ENCODE results near the gene TFF2.
A peak's percentile ranks its signal among the peaks of the same experiment; 100 is the strongest.

Gene TFF2

DNA sequence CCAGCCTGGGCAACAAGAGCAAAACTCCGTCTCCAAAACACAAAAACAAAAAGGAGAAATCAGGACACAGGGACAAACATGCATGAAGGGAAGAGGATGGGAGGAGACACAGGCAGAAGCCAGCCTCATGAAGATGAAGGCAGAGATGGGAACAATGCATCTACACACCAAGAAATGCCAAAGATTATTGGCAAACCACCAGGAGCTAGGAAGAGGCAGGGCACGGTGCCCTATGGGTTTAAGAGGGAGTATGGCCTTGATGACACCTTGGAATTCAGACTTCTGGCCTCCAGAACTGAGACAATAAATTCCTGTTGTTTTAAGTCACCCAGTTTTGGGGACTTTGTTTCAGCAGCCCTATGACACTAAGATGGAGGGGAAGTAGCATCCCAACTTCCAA lies 39.9 kb upstream of the TFF2 start:
- Histone ChIP-seq H3K4me1 (ENCODE audit: control insufficient read depth, insufficient read depth, low read length) (peaks cover 16% of the 10 kb centered on the region), H3K9me3 (ENCODE audit: control insufficient read depth, insufficient read depth, low read length) (no peaks in the 10 kb centered on the region), H3K36me3 (ENCODE audit: control insufficient read depth, insufficient read depth, low read length) (no peaks in the 10 kb centered on the region), H3K27ac (ENCODE audit: low read depth, low read length) (no peak overlapping the region), H3K9ac (ENCODE audit: low read depth, low read length) (no peak overlapping the region), H3K27me3 (ENCODE audit: control insufficient read depth, insufficient read depth, low read length) (no peaks in the 10 kb centered on the region), H3K4me3 (ENCODE audit: low read depth, low read length) (no peak overlapping the region)

- Histone ChIP-seq H3K27me3 (ENCODE audit: control insufficient read depth, insufficient read depth, low read length) (no peaks in the 10 kb centered on the region), H3K9ac (ENCODE audit: low read depth, low read length) (no peak overlapping the region), H3K4me1 (ENCODE audit: control insufficient read depth, insufficient read depth, low read length) (peaks cover 16% of the 10 kb centered on the region), H3K4me3 (ENCODE audit: low read depth, low read length) (no peak overlapping the region), H3K27ac (ENCODE audit: low read depth, low read length) (no peak overlapping the region), H3K9me3 (ENCODE audit: control insufficient read depth, insufficient read depth, low read length) (no peaks in the 10 kb centered on the region), H3K36me3 (ENCODE audit: control insufficient read depth, insufficient read depth, low read length) (no peaks in the 10 kb centered on the region)
These were observed 39.4 kb upstream of the TFF2 start for GRCh38 chr21:42390193-42390592.

GRCh38 chr21:42389449-42389835 lies 38.6 kb upstream of the TFF2 start:
- Histone ChIP-seq H3K4me3 (ENCODE audit: low read depth, low read length) (no peak overlapping the region), H3K36me3 (ENCODE audit: control insufficient read depth, insufficient read depth, low read length) (no peaks in the 10 kb centered on the region), H3K27me3 (ENCODE audit: control insufficient read depth, insufficient read depth, low read length) (no peaks in the 10 kb centered on the region), H3K9me3 (ENCODE audit: control insufficient read depth, insufficient read depth, low read length) (no peaks in the 10 kb centered on the region), H3K4me1 (ENCODE audit: control insufficient read depth, insufficient read depth, low read length) (peaks cover 16% of the 10 kb centered on the region), H3K27ac (ENCODE audit: low read depth, low read length) (peak overlapping the region; percentile 21), H3K9ac (ENCODE audit: low read depth, low read length) (peak overlapping the region; percentile 37)

DNA sequence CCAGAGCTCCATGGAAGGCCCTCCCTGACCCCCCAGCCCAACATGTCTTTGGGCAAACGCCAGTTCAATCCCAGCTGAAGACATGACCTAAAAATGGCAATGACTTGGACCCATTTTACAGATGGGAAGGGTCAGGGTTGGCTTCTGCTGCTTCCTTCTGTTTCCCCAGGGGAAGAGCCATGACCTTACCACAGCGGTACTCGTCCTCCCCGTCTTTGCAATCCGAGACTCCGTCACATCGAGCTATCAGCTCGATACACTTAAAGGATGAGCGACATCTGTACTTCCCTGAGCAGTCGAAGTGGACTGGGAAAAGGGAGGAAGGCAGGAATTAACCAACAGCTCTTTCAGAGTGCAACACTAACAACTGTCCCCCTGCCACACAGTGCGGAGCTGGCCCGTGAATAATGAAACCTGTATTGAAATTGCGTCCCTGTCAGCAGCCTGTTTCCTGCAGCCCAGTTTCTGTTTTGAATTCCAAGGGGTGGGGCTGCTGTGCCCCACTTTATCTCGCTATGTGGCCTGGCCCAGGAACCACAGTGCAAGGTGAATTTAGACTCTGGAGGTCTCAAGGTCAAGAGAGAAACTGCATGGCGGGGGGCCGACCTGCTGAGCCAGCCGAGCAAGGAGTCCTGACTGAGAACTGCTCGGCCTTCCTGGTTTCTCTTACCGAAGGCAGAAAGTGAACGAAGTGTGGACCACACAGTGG lies 38.1 kb upstream of the TFF2 start:
- Histone ChIP-seq H3K27me3 (ENCODE audit: control insufficient read depth, insufficient read depth, low read length) (no peaks in the 10 kb centered on the region), H3K9me3 (ENCODE audit: control insufficient read depth, insufficient read depth, low read length) (no peaks in the 10 kb centered on the region), H3K27ac (ENCODE audit: low read depth, low read length) (peak overlapping the region; percentile 21), H3K4me3 (ENCODE audit: low read depth, low read length) (no peak overlapping the region), H3K4me1 (ENCODE audit: control insufficient read depth, insufficient read depth, low read length) (peaks cover 16% of the 10 kb centered on the region), H3K9ac (ENCODE audit: low read depth, low read length) (peak overlapping the region; percentile 37), H3K36me3 (ENCODE audit: control insufficient read depth, insufficient read depth, low read length) (no peaks in the 10 kb centered on the region)

- no peaks in the 10 kb centered on the region for H3K36me3 ChIP-seq (ENCODE audit: control insufficient read depth, insufficient read depth, low read length)
- H3K9ac ChIP-seq (ENCODE audit: low read depth, low read length), result no peak overlapping the region
- no peak overlapping the region for H3K4me3 ChIP-seq (ENCODE audit: low read depth, low read length)
- no peak overlapping the region for H3K27ac ChIP-seq (ENCODE audit: low read depth, low read length)
- H3K4me1 ChIP-seq (ENCODE audit: control insufficient read depth, insufficient read depth, low read length), result peaks cover 16% of the 10 kb centered on the region
- no peaks in the 10 kb centered on the region for H3K9me3 ChIP-seq (ENCODE audit: control insufficient read depth, insufficient read depth, low read length)
- no peaks in the 10 kb centered on the region for H3K27me3 ChIP-seq (ENCODE audit: control insufficient read depth, insufficient read depth, low read length)
These were observed 37.1 kb upstream of the TFF2 start for GRCh38 chr21:42387843-42388340.

DNA sequence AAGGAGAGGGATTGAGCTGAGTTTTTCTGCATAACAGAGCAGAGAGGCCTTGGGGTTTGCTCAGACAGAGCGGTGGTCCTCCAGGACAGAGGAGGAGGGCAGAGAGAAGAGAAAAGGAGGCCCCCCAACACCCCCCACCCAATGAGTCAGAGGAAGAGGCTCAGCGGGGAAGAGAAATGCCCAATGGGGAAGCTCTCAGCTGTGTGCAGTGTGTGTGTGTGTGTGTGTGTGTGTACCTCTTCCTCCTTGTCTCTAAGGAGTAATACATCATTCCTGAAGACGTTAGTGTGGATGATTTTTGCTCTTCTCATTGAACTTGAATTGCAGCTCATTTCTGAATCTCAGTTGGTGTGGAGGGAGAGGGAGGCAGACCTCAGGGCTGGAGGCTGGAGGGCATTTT lies 36.4 kb upstream of the TFF2 start:
- Histone ChIP-seq H3K27me3 (ENCODE audit: control insufficient read depth, insufficient read depth, low read length) (no peaks in the 10 kb centered on the region), H3K4me3 (ENCODE audit: low read depth, low read length) (no peak overlapping the region), H3K9me3 (ENCODE audit: control insufficient read depth, insufficient read depth, low read length) (0 out of 2 replicates have a peak, but pooled peaks cover 1% of the 10 kb centered on the region), H3K9ac (ENCODE audit: low read depth, low read length) (no peak overlapping the region), H3K36me3 (ENCODE audit: control insufficient read depth, insufficient read depth, low read length) (no peaks in the 10 kb centered on the region), H3K27ac (ENCODE audit: low read depth, low read length) (no peak overlapping the region), H3K4me1 (ENCODE audit: control insufficient read depth, insufficient read depth, low read length) (peaks cover 16% of the 10 kb centered on the region)

DNA sequence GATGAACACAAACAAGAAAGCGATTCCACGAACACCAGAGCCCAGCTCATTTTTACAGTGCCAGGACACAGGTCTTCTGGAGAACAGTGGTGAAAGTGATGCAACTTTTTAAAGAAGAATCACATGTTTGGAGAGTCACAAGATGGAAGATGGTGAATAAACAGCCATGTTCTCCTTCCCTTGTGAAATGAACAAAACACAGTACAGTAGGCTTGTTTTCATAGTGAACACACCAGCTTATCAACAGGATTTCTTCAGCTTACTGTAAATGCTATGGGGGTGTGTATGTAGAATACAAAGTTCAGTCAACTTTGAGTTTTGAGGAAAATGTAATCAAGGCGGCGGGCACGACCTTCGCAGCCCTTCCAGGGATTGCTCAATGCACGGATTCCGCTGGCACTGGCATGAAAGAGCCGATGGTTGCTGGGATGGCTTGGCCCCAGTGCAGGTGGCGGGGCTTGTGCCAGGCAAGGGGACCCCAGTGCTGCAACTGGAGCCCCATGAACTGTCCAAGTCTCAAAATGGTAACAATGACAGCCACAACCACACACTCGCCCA lies 35.3 kb upstream of the TFF2 start:
- H3K9me3 ChIP-seq (ENCODE audit: control insufficient read depth, insufficient read depth, low read length), result 0 out of 2 replicates have a peak, but pooled peaks cover 4% of the 10 kb centered on the region
- H3K27me3 ChIP-seq (ENCODE audit: control insufficient read depth, insufficient read depth, low read length), result no peaks in the 10 kb centered on the region
- H3K27ac ChIP-seq (ENCODE audit: low read depth, low read length), result no peak overlapping the region
- no peaks in the 10 kb centered on the region for H3K36me3 ChIP-seq (ENCODE audit: control insufficient read depth, insufficient read depth, low read length)
- H3K9ac ChIP-seq (ENCODE audit: low read depth, low read length), result no peak overlapping the region
- peaks cover 16% of the 10 kb centered on the region for H3K4me1 ChIP-seq (ENCODE audit: control insufficient read depth, insufficient read depth, low read length)
- no peak overlapping the region for H3K4me3 ChIP-seq (ENCODE audit: low read depth, low read length)

GRCh38 chr21:42385619-42386018 lies 34.8 kb upstream of the TFF2 start:
- no peaks in the 10 kb centered on the region for H3K27me3 ChIP-seq (ENCODE audit: control insufficient read depth, insufficient read depth, low read length)
- no peak overlapping the region for H3K27ac ChIP-seq (ENCODE audit: low read depth, low read length)
- no peak overlapping the region for H3K9ac ChIP-seq (ENCODE audit: low read depth, low read length)
- H3K36me3 ChIP-seq (ENCODE audit: control insufficient read depth, insufficient read depth, low read length), result no peaks in the 10 kb centered on the region
- 0 out of 2 replicates have a peak, but pooled peaks cover 4% of the 10 kb centered on the region for H3K9me3 ChIP-seq (ENCODE audit: control insufficient read depth, insufficient read depth, low read length)
- H3K4me3 ChIP-seq (ENCODE audit: low read depth, low read length), result no peak overlapping the region
- H3K4me1 ChIP-seq (ENCODE audit: control insufficient read depth, insufficient read depth, low read length), result peaks cover 16% of the 10 kb centered on the region

GRCh38 chr21:42384989-42385388 lies 34.2 kb upstream of the TFF2 start:
- H3K4me1 ChIP-seq (ENCODE audit: control insufficient read depth, insufficient read depth, low read length), result peaks cover 15% of the 10 kb centered on the region
- H3K4me3 ChIP-seq (ENCODE audit: low read depth, low read length), result no peak overlapping the region
- H3K27me3 ChIP-seq (ENCODE audit: control insufficient read depth, insufficient read depth, low read length), result no peaks in the 10 kb centered on the region
- no peaks in the 10 kb centered on the region for H3K36me3 ChIP-seq (ENCODE audit: control insufficient read depth, insufficient read depth, low read length)
- no peak overlapping the region for H3K9ac ChIP-seq (ENCODE audit: low read depth, low read length)
- 0 out of 2 replicates have a peak, but pooled peaks cover 4% of the 10 kb centered on the region for H3K9me3 ChIP-seq (ENCODE audit: control insufficient read depth, insufficient read depth, low read length)
- no peak overlapping the region for H3K27ac ChIP-seq (ENCODE audit: low read depth, low read length)

DNA sequence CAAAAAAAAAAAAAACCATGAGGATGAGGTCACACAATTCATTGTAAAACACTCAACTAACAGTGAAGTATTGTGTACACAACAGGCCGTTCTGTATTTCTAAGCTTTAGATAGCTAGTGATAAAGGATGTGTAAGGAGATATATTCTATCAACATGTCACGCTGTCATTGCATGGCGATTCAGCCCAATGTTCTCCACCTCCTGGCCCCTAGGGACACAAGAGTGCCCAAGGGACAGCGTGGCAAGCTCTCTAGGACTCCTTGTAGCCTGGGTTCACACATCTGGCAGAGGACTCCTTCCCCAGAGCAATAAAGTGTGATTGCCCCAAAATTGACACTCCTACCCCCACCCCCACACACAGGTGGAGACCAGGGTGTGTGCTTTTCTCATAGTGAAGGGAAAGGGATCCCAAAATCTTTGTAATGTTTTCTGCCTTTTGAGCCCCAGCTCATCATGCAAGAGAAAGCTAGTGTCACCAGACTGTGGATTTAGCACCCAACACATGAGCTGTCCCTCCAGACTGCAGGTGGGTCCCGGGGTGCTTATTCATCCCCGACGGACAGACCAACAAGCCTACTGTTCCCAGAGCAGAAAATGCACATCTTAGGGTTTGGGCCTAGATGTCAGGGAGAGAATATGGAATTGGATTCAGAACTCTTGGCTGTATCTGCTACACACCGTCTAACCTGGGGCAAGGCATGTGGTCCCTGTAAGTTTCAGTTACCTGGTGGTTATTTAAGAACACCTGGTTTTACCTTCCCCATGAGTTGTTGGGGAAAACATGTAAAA lies 33.6 kb upstream of the TFF2 start:
- Histone ChIP-seq H3K27me3 (ENCODE audit: control insufficient read depth, insufficient read depth, low read length) (no peaks in the 10 kb centered on the region), H3K4me1 (ENCODE audit: control insufficient read depth, insufficient read depth, low read length) (peaks cover 9% of the 10 kb centered on the region), H3K27ac (ENCODE audit: low read depth, low read length) (no peak overlapping the region)

DNA sequence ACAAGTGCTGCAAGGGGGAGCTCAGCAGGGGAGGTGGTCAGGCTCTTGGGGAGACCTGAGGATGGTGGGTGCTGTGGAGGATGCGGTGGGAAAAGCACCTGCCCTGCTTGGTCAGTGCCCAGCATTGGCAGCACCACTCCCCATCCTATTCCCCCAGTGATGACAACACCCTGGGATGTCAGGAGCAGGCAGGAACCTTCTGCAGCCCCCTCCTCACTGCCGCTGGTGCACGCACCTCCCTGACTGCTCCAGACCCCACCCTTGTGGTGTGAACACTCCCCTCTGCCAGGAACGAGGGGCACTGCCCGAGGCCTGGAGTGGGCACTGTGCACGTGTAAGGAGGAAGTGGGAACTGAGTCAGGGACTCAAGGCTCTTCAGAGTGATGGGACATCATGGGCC lies 32.5 kb upstream of the TFF2 start:
- Histone ChIP-seq H3K4me3 (ENCODE audit: low read depth, low read length) (no peak overlapping the region), H3K27ac (ENCODE audit: low read depth, low read length) (no peak overlapping the region), H3K9ac (ENCODE audit: low read depth, low read length) (no peak overlapping the region), H3K36me3 (ENCODE audit: control insufficient read depth, insufficient read depth, low read length) (no peaks in the 10 kb centered on the region), H3K4me1 (ENCODE audit: control insufficient read depth, insufficient read depth, low read length) (no peaks in the 10 kb centered on the region; the same call in 1 of the 2 replicates), H3K9me3 (ENCODE audit: control insufficient read depth, insufficient read depth, low read length) (0 out of 2 replicates have a peak, but pooled peaks cover 4% of the 10 kb centered on the region), H3K27me3 (ENCODE audit: control insufficient read depth, insufficient read depth, low read length) (no peaks in the 10 kb centered on the region)

More for the DNA sequence above, 33.6 kb upstream of the TFF2 start:
- Histone ChIP-seq H3K9ac (ENCODE audit: low read depth, low read length) (no peak overlapping the region), H3K9me3 (ENCODE audit: control insufficient read depth, insufficient read depth, low read length) (0 out of 2 replicates have a peak, but pooled peaks cover 4% of the 10 kb centered on the region), H3K4me3 (ENCODE audit: low read depth, low read length) (no peak overlapping the region), H3K36me3 (ENCODE audit: control insufficient read depth, insufficient read depth, low read length) (no peaks in the 10 kb centered on the region)

All from HUES48 (cell line).